ENCODE results near the gene IGFBP1.

The IGFBP1 gene

DNA sequence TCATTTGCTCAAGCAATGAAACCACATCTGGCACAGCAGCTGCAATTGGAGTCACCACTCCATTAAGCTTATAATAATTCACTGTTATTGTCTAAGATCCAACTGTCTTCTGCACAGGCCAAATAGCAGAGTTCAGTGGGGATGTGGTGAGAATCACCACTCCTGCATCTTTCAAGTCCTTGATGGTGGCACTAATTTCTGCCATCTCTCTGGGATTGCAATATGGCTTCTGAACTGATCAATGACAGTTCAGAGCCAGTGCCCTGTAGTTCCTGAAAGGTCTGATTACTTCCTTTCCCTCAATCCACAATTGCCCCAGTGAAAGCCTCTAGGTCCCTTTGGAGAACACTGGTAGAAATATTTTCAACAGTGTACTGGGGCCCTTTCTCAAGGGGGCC is 6.4 kb downstream of the IGFBP1 start:
- DNase-seq (ENCODE audit: low read depth in 1 of 2, low spot score in 1 of 2): no peak
- no peak overlapping the region for H3K4me3 ChIP-seq (replicated peaks; ENCODE audit: insufficient read depth, low read length)
- H3K27me3 ChIP-seq (ENCODE audit: insufficient read depth, poor library complexity, severe bottlenecking): peaks cover 5% of the 10 kb centered on the region
- TF ChIP-seq, protein P1, sequence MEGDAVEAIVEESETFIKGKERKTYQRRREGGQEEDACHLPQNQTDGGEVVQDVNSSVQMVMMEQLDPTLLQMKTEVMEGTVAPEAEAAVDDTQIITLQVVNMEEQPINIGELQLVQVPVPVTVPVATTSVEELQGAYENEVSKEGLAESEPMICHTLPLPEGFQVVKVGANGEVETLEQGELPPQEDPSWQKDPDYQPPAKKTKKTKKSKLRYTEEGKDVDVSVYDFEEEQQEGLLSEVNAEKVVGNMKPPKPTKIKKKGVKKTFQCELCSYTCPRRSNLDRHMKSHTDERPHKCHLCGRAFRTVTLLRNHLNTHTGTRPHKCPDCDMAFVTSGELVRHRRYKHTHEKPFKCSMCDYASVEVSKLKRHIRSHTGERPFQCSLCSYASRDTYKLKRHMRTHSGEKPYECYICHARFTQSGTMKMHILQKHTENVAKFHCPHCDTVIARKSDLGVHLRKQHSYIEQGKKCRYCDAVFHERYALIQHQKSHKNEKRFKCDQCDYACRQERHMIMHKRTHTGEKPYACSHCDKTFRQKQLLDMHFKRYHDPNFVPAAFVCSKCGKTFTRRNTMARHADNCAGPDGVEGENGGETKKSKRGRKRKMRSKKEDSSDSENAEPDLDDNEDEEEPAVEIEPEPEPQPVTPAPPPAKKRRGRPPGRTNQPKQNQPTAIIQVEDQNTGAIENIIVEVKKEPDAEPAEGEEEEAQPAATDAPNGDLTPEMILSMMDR (IDR thresholded peaks at IDR 0.05; ENCODE audit: insufficient read depth, low read length): no peak
- TF ChIP-seq, protein P2, sequence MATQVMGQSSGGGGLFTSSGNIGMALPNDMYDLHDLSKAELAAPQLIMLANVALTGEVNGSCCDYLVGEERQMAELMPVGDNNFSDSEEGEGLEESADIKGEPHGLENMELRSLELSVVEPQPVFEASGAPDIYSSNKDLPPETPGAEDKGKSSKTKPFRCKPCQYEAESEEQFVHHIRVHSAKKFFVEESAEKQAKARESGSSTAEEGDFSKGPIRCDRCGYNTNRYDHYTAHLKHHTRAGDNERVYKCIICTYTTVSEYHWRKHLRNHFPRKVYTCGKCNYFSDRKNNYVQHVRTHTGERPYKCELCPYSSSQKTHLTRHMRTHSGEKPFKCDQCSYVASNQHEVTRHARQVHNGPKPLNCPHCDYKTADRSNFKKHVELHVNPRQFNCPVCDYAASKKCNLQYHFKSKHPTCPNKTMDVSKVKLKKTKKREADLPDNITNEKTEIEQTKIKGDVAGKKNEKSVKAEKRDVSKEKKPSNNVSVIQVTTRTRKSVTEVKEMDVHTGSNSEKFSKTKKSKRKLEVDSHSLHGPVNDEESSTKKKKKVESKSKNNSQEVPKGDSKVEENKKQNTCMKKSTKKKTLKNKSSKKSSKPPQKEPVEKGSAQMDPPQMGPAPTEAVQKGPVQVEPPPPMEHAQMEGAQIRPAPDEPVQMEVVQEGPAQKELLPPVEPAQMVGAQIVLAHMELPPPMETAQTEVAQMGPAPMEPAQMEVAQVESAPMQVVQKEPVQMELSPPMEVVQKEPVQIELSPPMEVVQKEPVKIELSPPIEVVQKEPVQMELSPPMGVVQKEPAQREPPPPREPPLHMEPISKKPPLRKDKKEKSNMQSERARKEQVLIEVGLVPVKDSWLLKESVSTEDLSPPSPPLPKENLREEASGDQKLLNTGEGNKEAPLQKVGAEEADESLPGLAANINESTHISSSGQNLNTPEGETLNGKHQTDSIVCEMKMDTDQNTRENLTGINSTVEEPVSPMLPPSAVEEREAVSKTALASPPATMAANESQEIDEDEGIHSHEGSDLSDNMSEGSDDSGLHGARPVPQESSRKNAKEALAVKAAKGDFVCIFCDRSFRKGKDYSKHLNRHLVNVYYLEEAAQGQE (IDR thresholded peaks at IDR 0.05; ENCODE audit: insufficient replicate concordance, low read depth): no peak
- TF ChIP-seq SPI1 (IDR thresholded peaks at IDR 0.05; ENCODE audit: borderline replicate concordance, low read depth): no peak
- no peak for TF ChIP-seq GABPA (IDR thresholded peaks at IDR 0.05; ENCODE audit: low read depth)
- TF ChIP-seq POLR2AphosphoS5 (IDR thresholded peaks at IDR 0.05; ENCODE audit: low read depth): no peak
- no peak overlapping the region for H3K27ac ChIP-seq (replicated peaks)

DNA sequence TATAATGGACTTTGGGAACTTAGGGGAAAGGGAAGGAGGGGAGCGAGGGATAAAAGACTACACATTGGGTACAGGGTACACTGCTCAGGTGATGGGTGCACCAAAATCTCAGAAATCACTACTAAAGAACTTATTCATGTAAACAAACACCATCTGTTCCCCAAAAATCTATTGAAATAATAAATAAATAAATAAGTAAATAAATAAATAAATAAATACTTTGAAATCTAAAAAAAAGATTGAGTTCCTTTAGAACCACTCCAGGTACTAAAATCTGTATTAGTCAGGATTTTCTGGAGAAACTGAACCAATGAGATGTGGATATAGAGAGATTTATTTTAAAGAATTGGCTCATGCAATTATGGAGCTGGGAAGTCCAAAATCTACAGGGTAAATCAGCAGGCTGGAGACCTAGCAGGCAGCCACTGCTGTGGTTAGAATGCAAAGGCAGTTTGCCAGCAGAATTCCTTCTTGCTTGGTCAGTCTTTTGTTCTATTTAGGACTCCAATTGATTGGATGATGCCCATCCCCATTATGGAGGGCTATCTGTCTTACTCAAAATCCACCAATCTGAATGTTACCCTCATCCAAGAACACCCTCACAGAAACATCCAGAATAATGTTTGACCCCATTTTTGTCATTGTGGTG is 8.9 kb downstream of the IGFBP1 start:
- TF ChIP-seq POLR2AphosphoS5 (IDR thresholded peaks at IDR 0.05; ENCODE audit: low read depth): no peak
- TF ChIP-seq GABPA (IDR thresholded peaks at IDR 0.05; ENCODE audit: low read depth): no peak
- TF ChIP-seq, protein P2 (IDR thresholded peaks at IDR 0.05; ENCODE audit: insufficient replicate concordance, low read depth): no peak
- TF ChIP-seq SPI1 (IDR thresholded peaks at IDR 0.05; ENCODE audit: borderline replicate concordance, low read depth): no peak
- TF ChIP-seq, protein P1 (IDR thresholded peaks at IDR 0.05; ENCODE audit: insufficient read depth, low read length): no peak
- Histone ChIP-seq H3K27me3 (ENCODE audit: insufficient read depth, poor library complexity, severe bottlenecking) (peaks cover 2% of the 10 kb centered on the region), H3K4me3 (replicated peaks; ENCODE audit: insufficient read depth, low read length) (no peak overlapping the region), H3K27ac (replicated peaks) (no peak overlapping the region)
- no peak for DNase-seq (ENCODE audit: low read depth in 1 of 2, low spot score in 1 of 2)

DNA sequence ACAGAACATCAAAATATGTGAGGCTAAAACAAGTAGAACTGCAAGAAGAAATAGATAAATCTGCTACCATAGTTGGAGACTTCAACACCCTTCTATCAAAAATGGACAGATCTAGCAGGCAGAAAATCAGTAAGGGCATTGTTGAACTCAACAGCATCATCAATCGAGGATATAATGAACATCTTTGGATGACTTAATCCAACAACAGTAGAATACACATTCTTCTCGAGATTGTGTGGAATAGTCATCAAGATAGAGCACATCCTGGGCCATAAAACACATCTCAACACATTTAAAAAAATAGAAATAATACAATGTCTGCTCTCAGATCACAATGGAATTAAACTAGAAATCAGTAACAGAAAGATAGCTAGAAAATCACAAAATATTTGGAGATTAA is 9.9 kb downstream of the IGFBP1 start:
- Histone ChIP-seq H3K27ac (replicated peaks) (no peak overlapping the region), H3K4me3 (replicated peaks; ENCODE audit: insufficient read depth, low read length) (no peak overlapping the region), H3K27me3 (ENCODE audit: insufficient read depth, poor library complexity, severe bottlenecking) (peaks cover 2% of the 10 kb centered on the region)
- no peak for TF ChIP-seq POLR2AphosphoS5 (IDR thresholded peaks at IDR 0.05; ENCODE audit: low read depth)
- TF ChIP-seq, protein P2 (IDR thresholded peaks at IDR 0.05; ENCODE audit: insufficient replicate concordance, low read depth): no peak
- TF ChIP-seq GABPA (IDR thresholded peaks at IDR 0.05; ENCODE audit: low read depth): no peak
- no peak for TF ChIP-seq SPI1 (IDR thresholded peaks at IDR 0.05; ENCODE audit: borderline replicate concordance, low read depth)
- TF ChIP-seq, protein P1 (IDR thresholded peaks at IDR 0.05; ENCODE audit: insufficient read depth, low read length): no peak
- DNase-seq (ENCODE audit: low read depth in 1 of 2, low spot score in 1 of 2): no peak
